T-helper 2 cell treated with Interferon-gamma antibody and Interleukin-4, amounts not matched to agents 5 μg/mL and 100 μg/mL, for 36 hours (primary cell): ENCODE results near the gene TRIM37.

ENCODE experiments used
- DNase-seq: peaks from one replicate; pipeline ENCODE4 v3.0.0; 2021; ENCODE audit warnings: low spot score
- H3K27ac Mint-ChIP-seq: one replicate; pipeline ENCODE4 v1.8.0; 2021; ENCODE audit warnings: mild to moderate bottlenecking, mixed read lengths
- H3K27me3 Mint-ChIP-seq: one replicate; pipeline ENCODE4 v1.8.0; 2021; ENCODE audit warnings: low read depth, mixed read lengths
- H3K36me3 Mint-ChIP-seq: one replicate; pipeline ENCODE4 v1.8.0; 2021; ENCODE audit warnings: low read depth, mixed read lengths
- H3K4me1 Mint-ChIP-seq: one replicate; pipeline ENCODE4 v1.8.0; 2021; ENCODE audit warnings: low read depth, mixed read lengths
- H3K4me3 Mint-ChIP-seq: one replicate; pipeline ENCODE4 v1.8.0; 2022; ENCODE audit warnings: mild to moderate bottlenecking, moderate library complexity, mixed read lengths
- H3K9me3 Mint-ChIP-seq: one replicate; pipeline ENCODE4 v1.8.0; 2021; ENCODE audit warnings: mixed read lengths

Gene TRIM37, protein sequence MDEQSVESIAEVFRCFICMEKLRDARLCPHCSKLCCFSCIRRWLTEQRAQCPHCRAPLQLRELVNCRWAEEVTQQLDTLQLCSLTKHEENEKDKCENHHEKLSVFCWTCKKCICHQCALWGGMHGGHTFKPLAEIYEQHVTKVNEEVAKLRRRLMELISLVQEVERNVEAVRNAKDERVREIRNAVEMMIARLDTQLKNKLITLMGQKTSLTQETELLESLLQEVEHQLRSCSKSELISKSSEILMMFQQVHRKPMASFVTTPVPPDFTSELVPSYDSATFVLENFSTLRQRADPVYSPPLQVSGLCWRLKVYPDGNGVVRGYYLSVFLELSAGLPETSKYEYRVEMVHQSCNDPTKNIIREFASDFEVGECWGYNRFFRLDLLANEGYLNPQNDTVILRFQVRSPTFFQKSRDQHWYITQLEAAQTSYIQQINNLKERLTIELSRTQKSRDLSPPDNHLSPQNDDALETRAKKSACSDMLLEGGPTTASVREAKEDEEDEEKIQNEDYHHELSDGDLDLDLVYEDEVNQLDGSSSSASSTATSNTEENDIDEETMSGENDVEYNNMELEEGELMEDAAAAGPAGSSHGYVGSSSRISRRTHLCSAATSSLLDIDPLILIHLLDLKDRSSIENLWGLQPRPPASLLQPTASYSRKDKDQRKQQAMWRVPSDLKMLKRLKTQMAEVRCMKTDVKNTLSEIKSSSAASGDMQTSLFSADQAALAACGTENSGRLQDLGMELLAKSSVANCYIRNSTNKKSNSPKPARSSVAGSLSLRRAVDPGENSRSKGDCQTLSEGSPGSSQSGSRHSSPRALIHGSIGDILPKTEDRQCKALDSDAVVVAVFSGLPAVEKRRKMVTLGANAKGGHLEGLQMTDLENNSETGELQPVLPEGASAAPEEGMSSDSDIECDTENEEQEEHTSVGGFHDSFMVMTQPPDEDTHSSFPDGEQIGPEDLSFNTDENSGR

GRCh38 chr17:59106463-59107305 lies at the start of gene TRIM37:
TSS of gene TRIM37 (minus strand) at chr17:59106880. CDS start at chr17:59106461, 419 bp downstream.
- peaks cover 36% of the 10 kb centered on the region for H3K36me3 Mint-ChIP-seq
- peak within 1 kb of the TSS; percentile 95 for H3K27ac Mint-ChIP-seq
- H3K4me3 Mint-ChIP-seq = peak within 1 kb of the TSS; percentile 95
- H3K9me3 Mint-ChIP-seq = no peaks in the 10 kb centered on the region
- H3K27me3 Mint-ChIP-seq = no peaks in the 10 kb centered on the region
- peaks cover 52% of the 10 kb centered on the region for H3K4me1 Mint-ChIP-seq
- DNase-seq = peak; percentile 100

- Mint-ChIP-seq H3K4me3 (no peak within 1 kb of the TSS), H3K27ac (no peak within 1 kb of the TSS), H3K27me3 (no peaks in the 10 kb centered on the region), H3K9me3 (no peaks in the 10 kb centered on the region), H3K36me3 (peaks cover 27% of the 10 kb centered on the region), H3K4me1 (peaks cover 48% of the 10 kb centered on the region)
- DNase-seq = peak; percentile 95
These were observed 48.9 kb upstream of the TRIM37 start, which contains the start of gene PRR11 for GRCh38 chr17:59155439-59156177. TSS of gene PRR11 (plus strand) at chr17:59155746. CDS start at chr17:59169753, 14,007 bp downstream.

DNA sequence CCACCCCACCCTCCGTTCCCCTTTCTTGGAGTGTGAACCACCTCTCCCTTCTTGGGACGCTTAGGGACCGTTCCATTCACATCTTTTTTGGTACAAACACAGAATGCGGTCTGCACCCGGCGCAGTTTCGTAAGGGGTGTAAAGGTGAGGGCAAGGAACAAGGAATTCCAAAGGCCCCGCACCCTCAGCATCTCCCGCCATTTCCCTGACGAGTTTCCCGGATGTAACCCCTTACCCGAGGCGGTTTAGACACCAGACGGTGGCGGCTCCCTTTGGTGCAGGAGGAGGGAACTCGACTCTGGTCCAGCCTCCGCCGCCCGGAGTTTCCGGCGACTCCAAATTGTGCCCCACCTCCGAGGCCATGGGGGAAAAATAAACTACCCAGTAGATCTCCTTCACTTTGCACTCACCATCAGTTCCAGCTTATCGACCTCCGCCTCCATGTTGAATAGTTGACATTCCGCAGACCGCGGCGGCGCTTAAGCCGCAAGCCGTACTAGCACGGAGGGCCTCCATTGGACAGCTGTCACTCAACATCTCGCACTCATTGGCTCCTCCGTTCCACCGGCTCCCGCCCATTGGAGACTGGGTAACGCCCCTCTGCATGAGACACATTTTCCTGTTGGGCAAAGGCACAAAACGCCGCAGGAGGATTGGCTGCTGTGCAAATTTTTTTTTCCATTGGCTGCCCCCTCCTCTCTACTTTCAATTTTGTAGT lies 48.2 kb upstream of the TRIM37 start, which contains the start of gene SKA2:
Gene SKA2 (minus strand): TSS at position 466 of the 718 bp plus-strand sequence. CDS start 23 bp downstream, at position 443.
- Mint-ChIP-seq H3K9me3 (no peaks in the 10 kb centered on the region), H3K27me3 (no peaks in the 10 kb centered on the region), H3K36me3 (peaks cover 28% of the 10 kb centered on the region), H3K27ac (no peak within 1 kb of the TSS), H3K4me3 (no peak within 1 kb of the TSS), H3K4me1 (peaks cover 50% of the 10 kb centered on the region)
- DNase-seq = peak; percentile 98

- H3K27ac Mint-ChIP-seq = no peak overlapping the region
These were observed 47.6 kb upstream of the TRIM37 start for GRCh38 chr17:59154292-59154720.

DNA sequence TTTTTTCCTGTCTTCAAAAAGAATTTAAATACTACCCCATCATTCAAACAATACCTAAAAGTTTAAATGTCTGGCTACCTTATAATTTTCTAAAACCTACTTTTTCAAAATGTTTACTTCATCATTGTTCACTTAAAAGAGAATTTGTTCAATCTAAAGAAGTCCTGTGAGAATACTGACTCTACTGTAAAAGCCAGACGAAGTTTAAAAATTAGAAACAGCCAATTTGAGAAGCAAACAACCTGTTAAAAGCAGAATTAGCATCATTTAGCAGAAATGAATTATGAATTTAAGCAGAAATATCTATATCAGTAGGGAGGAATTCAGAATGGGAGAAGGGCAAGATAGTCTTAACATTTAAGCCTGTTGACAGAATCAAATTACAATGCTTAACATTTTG lies 46.2 kb upstream of the TRIM37 start:
- peaks cover 41% of the 10 kb centered on the region for H3K4me1 Mint-ChIP-seq
- no peak for DNase-seq
- H3K27me3 Mint-ChIP-seq = no peaks in the 10 kb centered on the region
- H3K9me3 Mint-ChIP-seq = no peaks in the 10 kb centered on the region
- no peak overlapping the region for H3K4me3 Mint-ChIP-seq
- H3K36me3 Mint-ChIP-seq = peaks cover 31% of the 10 kb centered on the region
- H3K27ac Mint-ChIP-seq = peak overlapping the region; percentile 66

More at GRCh38 chr17:59154292-59154720, 47.6 kb upstream of the TRIM37 start:
- H3K4me1 Mint-ChIP-seq = peaks cover 50% of the 10 kb centered on the region
- no peaks in the 10 kb centered on the region for H3K27me3 Mint-ChIP-seq
- H3K9me3 Mint-ChIP-seq = no peaks in the 10 kb centered on the region
- H3K36me3 Mint-ChIP-seq = peaks cover 32% of the 10 kb centered on the region
- no peak overlapping the region for H3K4me3 Mint-ChIP-seq
- peak; percentile 52 for DNase-seq

DNA sequence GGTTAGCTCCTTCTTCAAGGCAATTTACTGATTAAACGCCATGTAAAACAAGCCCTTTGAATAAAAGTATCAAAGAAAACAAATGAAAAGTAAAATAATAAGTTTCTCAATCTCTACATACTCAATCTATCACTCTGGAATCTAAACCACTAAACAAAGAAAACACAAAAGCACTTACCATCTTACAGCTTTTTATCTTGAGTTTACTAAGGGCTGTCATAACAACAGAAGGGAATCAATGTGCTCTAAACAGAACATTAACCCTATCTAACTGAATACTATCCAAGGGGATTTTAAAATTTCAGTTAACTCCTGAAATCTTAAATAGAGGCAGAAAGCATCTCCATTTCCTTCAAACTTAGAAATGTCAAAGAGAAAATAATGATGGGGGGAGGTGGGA lies 44.9 kb upstream of the TRIM37 start:
- H3K9me3 Mint-ChIP-seq = no peaks in the 10 kb centered on the region

GRCh38 chr17:59151006-59151405 lies 44.3 kb upstream of the TRIM37 start:
- Mint-ChIP-seq H3K27me3 (no peaks in the 10 kb centered on the region), H3K4me1 (peaks cover 38% of the 10 kb centered on the region), H3K36me3 (peaks cover 33% of the 10 kb centered on the region), H3K9me3 (no peaks in the 10 kb centered on the region), H3K27ac (no peak overlapping the region), H3K4me3 (peak overlapping the region; percentile 55)
- no peak for DNase-seq

More for the DNA sequence above, 44.9 kb upstream of the TRIM37 start:
- Mint-ChIP-seq H3K36me3 (peaks cover 32% of the 10 kb centered on the region), H3K4me1 (peaks cover 37% of the 10 kb centered on the region), H3K27ac (peak overlapping the region; percentile 27), H3K27me3 (no peaks in the 10 kb centered on the region), H3K4me3 (peak overlapping the region; percentile 55)
- no peak for DNase-seq

- DNase-seq = no peak
- Mint-ChIP-seq H3K36me3 (peaks cover 40% of the 10 kb centered on the region), H3K4me1 (peaks cover 42% of the 10 kb centered on the region), H3K4me3 (peak overlapping the region; percentile 5), H3K9me3 (no peaks in the 10 kb centered on the region), H3K27ac (peak overlapping the region; percentile 54), H3K27me3 (no peaks in the 10 kb centered on the region)
These were observed 43.3 kb upstream of the TRIM37 start for GRCh38 chr17:59149841-59150511.

- Mint-ChIP-seq H3K27me3 (no peaks in the 10 kb centered on the region), H3K9me3 (no peaks in the 10 kb centered on the region), H3K4me3 (no peak overlapping the region), H3K4me1 (peaks cover 44% of the 10 kb centered on the region), H3K27ac (no peak overlapping the region), H3K36me3 (peaks cover 42% of the 10 kb centered on the region)
- DNase-seq = no peak
These were observed 42.4 kb upstream of the TRIM37 start for GRCh38 chr17:59149051-59149450.

DNA sequence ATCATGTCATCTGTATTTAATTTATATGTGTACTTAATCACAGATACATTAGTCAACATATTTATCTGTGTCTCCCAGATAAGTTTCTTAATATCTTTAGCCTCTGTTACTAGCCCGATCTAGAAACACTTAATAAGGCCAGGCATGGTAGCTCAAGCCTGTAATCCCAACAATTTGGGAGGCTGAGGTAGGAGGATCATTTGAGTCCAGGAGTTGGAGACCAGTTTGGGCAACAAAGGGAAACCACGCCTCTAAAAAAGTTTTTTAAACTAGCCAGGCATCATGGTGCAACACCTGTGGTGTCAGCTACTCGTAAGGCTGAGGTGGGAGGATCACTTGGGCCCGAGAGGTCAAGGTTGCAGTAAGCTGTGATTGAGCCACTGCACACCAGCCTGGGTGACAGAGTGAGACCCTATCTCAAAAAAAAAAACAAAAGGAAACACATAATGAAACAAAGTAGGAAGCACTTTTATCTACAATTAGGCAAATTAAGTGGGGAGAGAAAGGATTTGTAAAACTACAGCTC lies 39.0 kb upstream of the TRIM37 start:
- Mint-ChIP-seq H3K36me3 (peaks cover 31% of the 10 kb centered on the region), H3K9me3 (no peaks in the 10 kb centered on the region), H3K27me3 (no peaks in the 10 kb centered on the region)

GRCh38 chr17:59141860-59142259 lies 35.2 kb upstream of the TRIM37 start:
- DNase-seq = no peak
- H3K27ac Mint-ChIP-seq = no peak overlapping the region
- H3K4me3 Mint-ChIP-seq = no peak overlapping the region
- H3K36me3 Mint-ChIP-seq = peaks cover 29% of the 10 kb centered on the region
- H3K27me3 Mint-ChIP-seq = no peaks in the 10 kb centered on the region
- peaks cover 14% of the 10 kb centered on the region for H3K4me1 Mint-ChIP-seq
- H3K9me3 Mint-ChIP-seq = no peaks in the 10 kb centered on the region

More for the DNA sequence above, 39.0 kb upstream of the TRIM37 start:
- no peak overlapping the region for H3K27ac Mint-ChIP-seq
- no peak overlapping the region for H3K4me3 Mint-ChIP-seq
- no peak for DNase-seq
- peaks cover 24% of the 10 kb centered on the region for H3K4me1 Mint-ChIP-seq
